HepG2 (cell line): ENCODE results near the gene FMNL2. TPM values are rescaled to one million over a fixed set of nuclear protein-coding genes. Genes with fewer than 3 reads are reported as not detected.
A peak's percentile ranks its signal among the peaks of the same experiment; 100 is the strongest.

Experiments
- FOXK1 ChIP-seq: sonication (generic); formaldehyde crosslinking; IDR thresholded peaks from 2 replicates; pipeline ENCODE4 v1.4.0; 2020; ENCODE audit warnings: low read depth, missing genetic modification reagents, borderline replicate concordance
- MEIS2 ChIP-seq: sonication (generic); formaldehyde crosslinking; IDR thresholded peaks from 2 replicates; pipeline ENCODE4 v1.9.0; 2021; ENCODE audit warnings: mild to moderate bottlenecking, missing genetic modification reagents
- PCBP1 ChIP-seq: fragments of 200-400 bp; formaldehyde crosslinking; IDR thresholded peaks from 2 replicates; pipeline ENCODE4 v1.6.1; 2017; ENCODE audit warnings: mild to moderate bottlenecking, low read depth, low read length, borderline replicate concordance
- PHF20 ChIP-seq: sonication (generic); formaldehyde crosslinking; IDR thresholded peaks from 2 replicates; pipeline ENCODE4 v1.5.0; 2020; ENCODE audit warnings: mild to moderate bottlenecking, missing genetic modification reagents
- RFX1 ChIP-seq: fragments of 450-650 bp; IDR thresholded peaks from 2 replicates; pipeline ENCODE4 v1.6.1; 2017
- SRY ChIP-seq: sonication (generic); formaldehyde crosslinking; IDR thresholded peaks from 2 replicates; pipeline ENCODE4 v1.8.0; 2022; ENCODE audit warnings: mild to moderate bottlenecking, missing genetic modification reagents
- TEAD2 ChIP-seq: sonication (generic); formaldehyde crosslinking; IDR thresholded peaks from 2 replicates; pipeline ENCODE4 v1.9.0; 2021; ENCODE audit warnings: missing genetic modification reagents
- ZBTB7B ChIP-seq: sonication (generic); formaldehyde crosslinking; IDR thresholded peaks from 2 replicates; pipeline ENCODE4 v1.4.0; 2020; ENCODE audit warnings: missing genetic modification reagents
- ZMYM4 ChIP-seq: sonication (generic); formaldehyde crosslinking; IDR thresholded peaks from 2 replicates; pipeline ENCODE4 v1.8.1; 2023; ENCODE audit warnings: mild to moderate bottlenecking, missing genetic modification reagents
- ZNF121 ChIP-seq: sonication (generic); formaldehyde crosslinking; IDR thresholded peaks from 2 replicates; pipeline ENCODE4 v1.5.0; 2020; ENCODE audit warnings: mild to moderate bottlenecking, missing genetic modification reagents
- ZNF318 ChIP-seq: sonication (generic); formaldehyde crosslinking; IDR thresholded peaks from 2 replicates; pipeline ENCODE4 v1.4.0; 2020; ENCODE audit warnings: mild to moderate bottlenecking, missing genetic modification reagents
- ZNF556 ChIP-seq: sonication (generic); formaldehyde crosslinking; IDR thresholded peaks from 2 replicates; pipeline ENCODE4 v1.4.0; 2020; ENCODE audit warnings: mild to moderate bottlenecking, missing genetic modification reagents, borderline replicate concordance
- ZNF563 ChIP-seq: sonication (generic); formaldehyde crosslinking; IDR thresholded peaks from 2 replicates; pipeline ENCODE4 v1.8.0; 2022; ENCODE audit warnings: mild to moderate bottlenecking, moderate library complexity, missing genetic modification reagents
- ZNF598 ChIP-seq: sonication (generic); formaldehyde crosslinking; IDR thresholded peaks from 2 replicates; pipeline ENCODE4 v1.5.1; 2020; ENCODE audit warnings: mild to moderate bottlenecking, missing genetic modification reagents, borderline replicate concordance
- ZNF605 ChIP-seq: sonication (generic); formaldehyde crosslinking; IDR thresholded peaks from 2 replicates; pipeline ENCODE4 v1.8.0; 2022; ENCODE audit warnings: mild to moderate bottlenecking, missing genetic modification reagents
- ZNF772 ChIP-seq: sonication (generic); formaldehyde crosslinking; IDR thresholded peaks from 2 replicates; pipeline ENCODE4 v1.5.0; 2020; ENCODE audit warnings: mild to moderate bottlenecking, missing genetic modification reagents
- ZNF839 ChIP-seq: sonication (generic); formaldehyde crosslinking; IDR thresholded peaks from 2 replicates; pipeline ENCODE4 v1.4.0; 2020; ENCODE audit warnings: missing genetic modification reagents, mild to moderate bottlenecking, borderline replicate concordance
- ZNF850 ChIP-seq: sonication (generic); formaldehyde crosslinking; conservative IDR thresholded peaks from 2 replicates; pipeline ENCODE4 v1.9.0; 2021; ENCODE audit warnings: mild to moderate bottlenecking, missing genetic modification reagents
- polyA plus RNA-seq, 8 experiments: library from polyadenylated mRNA; depleted of rRNA in 3 of 8; stranded (reverse) in 7 of 8; unstranded in 1 of 8; fragments of >200 nt; fragmentation: Illumina TruSeq in 4 of 8; extraction: Trizol in 4 of 8; gene quantifications; 2 replicates each; pipeline versions ENCODE4 v1.2.1 to v1.2.3, GENCODE V29; 2011 to 2016; ENCODE audit warnings: low read depth in 4 of 8, missing spikeins in 1 of 8, mixed read lengths in 1 of 8; ENCODE audit not compliant: insufficient read depth in 1 of 8
- total RNA-seq, 5 experiments: library from RNA; depleted of rRNA; stranded (reverse); fragments of >200 nt; fragmentation: Illumina TruSeq; extraction: Trizol; gene quantifications; 2 replicates each; pipeline ENCODE4 v1.2.3, GENCODE V29; 2016; ENCODE audit warnings: low read depth in 1 of 5
- TF ChIP-seq, protein P1 (sequence below): sonication (generic); formaldehyde crosslinking; IDR thresholded peaks from 2 replicates; pipeline ENCODE4 v1.4.0; 2020; ENCODE audit warnings: missing genetic modification reagents, mild to moderate bottlenecking, borderline replicate concordance

FMNL2 gene
- total and polyA plus RNA-seq, 2 of the 13 experiments (the other 11 are each of a cell fraction or from before 2014, with no cell fraction given): 66.5 to 67.7 TPM

- no peak for TF ChIP-seq ZNF850 (CRISPR knock-in tag)
- TF ChIP-seq PHF20: no peak
- TF ChIP-seq RFX1: no peak
- TF ChIP-seq SRY (CRISPR knock-in tag): no peak
- no peak for TF ChIP-seq TEAD2 (CRISPR knock-in tag)
- TF ChIP-seq ZNF318: no peak
- peak; percentile 46; the same call in 1 of the 2 replicates for TF ChIP-seq ZBTB7B (CRISPR knock-in tag)
- no peak for TF ChIP-seq ZNF598 (CRISPR knock-in tag)
- TF ChIP-seq MEIS2 (CRISPR knock-in tag): 0 out of 2 replicates have a peak, but pooled peaks have one; percentile 26
- TF ChIP-seq ZNF605 (CRISPR knock-in tag): no peak
- no peak for TF ChIP-seq ZNF563 (CRISPR knock-in tag)
- peak; percentile 46; the same call in 1 of the 2 replicates for TF ChIP-seq ZNF121 (CRISPR knock-in tag)
- TF ChIP-seq ZNF772: peak; percentile 73; the same call in 1 of the 2 replicates
- TF ChIP-seq ZNF839 (CRISPR knock-in tag): no peak
- peak; percentile 98 for TF ChIP-seq FOXK1 (CRISPR knock-in tag)
- peak; percentile 71; the same call in 1 of the 2 replicates for TF ChIP-seq ZNF556 (CRISPR knock-in tag)
- TF ChIP-seq, protein P1, sequence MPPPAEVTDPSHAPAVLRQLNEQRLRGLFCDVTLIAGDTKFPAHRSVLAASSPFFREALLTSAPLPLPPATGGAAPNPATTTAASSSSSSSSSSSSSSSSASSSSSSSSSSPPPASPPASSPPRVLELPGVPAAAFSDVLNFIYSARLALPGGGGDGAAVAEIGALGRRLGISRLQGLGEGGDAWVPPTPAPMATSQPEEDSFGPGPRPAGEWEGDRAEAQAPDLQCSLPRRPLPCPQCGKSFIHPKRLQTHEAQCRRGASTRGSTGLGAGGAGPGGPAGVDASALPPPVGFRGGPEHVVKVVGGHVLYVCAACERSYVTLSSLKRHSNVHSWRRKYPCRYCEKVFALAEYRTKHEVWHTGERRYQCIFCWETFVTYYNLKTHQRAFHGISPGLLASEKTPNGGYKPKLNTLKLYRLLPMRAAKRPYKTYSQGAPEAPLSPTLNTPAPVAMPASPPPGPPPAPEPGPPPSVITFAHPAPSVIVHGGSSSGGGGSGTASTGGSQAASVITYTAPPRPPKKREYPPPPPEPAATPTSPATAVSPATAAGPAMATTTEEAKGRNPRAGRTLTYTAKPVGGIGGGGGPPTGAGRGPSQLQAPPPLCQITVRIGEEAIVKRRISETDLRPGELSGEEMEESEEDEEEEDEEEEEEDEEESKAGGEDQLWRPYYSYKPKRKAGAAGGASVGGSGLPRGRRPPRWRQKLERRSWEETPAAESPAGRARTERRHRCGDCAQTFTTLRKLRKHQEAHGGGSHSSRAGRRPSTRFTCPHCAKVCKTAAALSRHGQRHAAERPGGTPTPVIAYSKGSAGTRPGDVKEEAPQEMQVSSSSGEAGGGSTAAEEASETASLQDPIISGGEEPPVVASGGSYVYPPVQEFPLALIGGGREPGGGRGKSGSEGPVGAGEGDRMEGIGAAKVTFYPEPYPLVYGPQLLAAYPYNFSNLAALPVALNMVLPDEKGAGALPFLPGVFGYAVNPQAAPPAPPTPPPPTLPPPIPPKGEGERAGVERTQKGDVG (CRISPR knock-in tag): no peak
- TF ChIP-seq PCBP1: no peak
- TF ChIP-seq ZMYM4: peak; percentile 91
These were observed 70.5 kb downstream of the FMNL2 start (continued) for GRCh38 chr2:152405206-152406118.
